SU-DHL-6 (cell line): ENCODE data around the gene NACC1.

Experiments used
- CTCF ChIP-seq: fragments of 200-600 bp; sonication (generic); IDR thresholded peaks from one replicate; pipeline ENCODE4 v1.5.1; 2017; ENCODE audit warnings: antibody characterized with exemption, mild to moderate bottlenecking, low read length, moderate library complexity; ENCODE audit not compliant: insufficient read depth, poor library complexity, severe bottlenecking
- EZH2phosphoT487 ChIP-seq: fragments of 200-600 bp; sonication (generic), shearing (Covaris generic); conservative IDR thresholded peaks from 2 replicates; pipeline ENCODE4 v1.6.1; 2018; ENCODE audit warnings: mild to moderate bottlenecking, antibody characterized with exemption, low read length, moderate library complexity, mixed read lengths

- TF ChIP-seq CTCF (no peak), EZH2phosphoT487 (no peak)
Observed at GRCh38 chr19:13071444-13072187, 46.4 kb upstream of the NACC1 start.
